Fibroblast of pulmonary artery (primary cell): ENCODE results near the gene ABCG1.
A peak's percentile ranks its signal among the peaks of the same experiment; 100 is the strongest.

Experiments used
- DNase-seq: peaks from one replicate; pipeline ENCODE4 v3.0.0-alpha.2; 2010; ENCODE audit warnings: low read depth
- H3K4me3 ChIP-seq: replicated peaks from 2 replicates; pipeline ENCODE4 v1.5.1; 2011; ENCODE audit warnings: low read depth, mild to moderate bottlenecking, control low read depth, low read length, moderate library complexity
- TF ChIP-seq, protein P1 (sequence below): IDR thresholded peaks from 2 replicates; pipeline ENCODE4 v1.5.1; 2011; ENCODE audit warnings: mild to moderate bottlenecking, control low read depth, low read length, inconsistent platforms; ENCODE audit errors: missing control alignments

ABCG1 gene

GRCh38 chr21:42297377-42297776 lies 78.4 kb downstream of the ABCG1 start:
- DNase-seq: no peak
- H3K4me3 ChIP-seq: no peak overlapping the region
- TF ChIP-seq, protein P1, sequence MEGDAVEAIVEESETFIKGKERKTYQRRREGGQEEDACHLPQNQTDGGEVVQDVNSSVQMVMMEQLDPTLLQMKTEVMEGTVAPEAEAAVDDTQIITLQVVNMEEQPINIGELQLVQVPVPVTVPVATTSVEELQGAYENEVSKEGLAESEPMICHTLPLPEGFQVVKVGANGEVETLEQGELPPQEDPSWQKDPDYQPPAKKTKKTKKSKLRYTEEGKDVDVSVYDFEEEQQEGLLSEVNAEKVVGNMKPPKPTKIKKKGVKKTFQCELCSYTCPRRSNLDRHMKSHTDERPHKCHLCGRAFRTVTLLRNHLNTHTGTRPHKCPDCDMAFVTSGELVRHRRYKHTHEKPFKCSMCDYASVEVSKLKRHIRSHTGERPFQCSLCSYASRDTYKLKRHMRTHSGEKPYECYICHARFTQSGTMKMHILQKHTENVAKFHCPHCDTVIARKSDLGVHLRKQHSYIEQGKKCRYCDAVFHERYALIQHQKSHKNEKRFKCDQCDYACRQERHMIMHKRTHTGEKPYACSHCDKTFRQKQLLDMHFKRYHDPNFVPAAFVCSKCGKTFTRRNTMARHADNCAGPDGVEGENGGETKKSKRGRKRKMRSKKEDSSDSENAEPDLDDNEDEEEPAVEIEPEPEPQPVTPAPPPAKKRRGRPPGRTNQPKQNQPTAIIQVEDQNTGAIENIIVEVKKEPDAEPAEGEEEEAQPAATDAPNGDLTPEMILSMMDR: no peak

DNA sequence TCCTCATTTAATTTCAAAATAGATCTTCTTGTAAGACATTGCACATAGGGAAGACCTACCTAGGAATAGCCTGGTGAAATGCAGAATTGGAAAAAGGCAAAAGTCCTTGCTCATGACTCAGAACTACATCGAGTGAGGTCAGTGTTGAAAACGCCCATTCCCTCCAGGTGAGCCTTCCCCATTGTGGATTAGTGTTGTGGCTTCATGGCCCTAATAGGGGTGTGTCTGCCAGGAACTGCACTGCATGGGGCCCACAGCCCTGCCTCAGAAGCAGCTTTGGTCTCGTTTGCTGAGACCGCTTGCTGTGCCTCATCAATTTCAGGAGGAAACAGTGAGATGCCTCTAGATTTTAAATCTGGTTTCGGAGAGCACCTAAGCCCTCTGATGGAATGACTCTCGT lies 79.3 kb downstream of the ABCG1 start:
- no peak for DNase-seq
- H3K4me3 ChIP-seq: no peak overlapping the region
- TF ChIP-seq, protein P1: no peak

GRCh38 chr21:42298657-42299056 lies 79.7 kb downstream of the ABCG1 start:
- no peak for DNase-seq
- TF ChIP-seq, protein P1: no peak
- H3K4me3 ChIP-seq: no peak overlapping the region

- H3K4me3 ChIP-seq: no peak overlapping the region
- peak; percentile 33 for DNase-seq
- TF ChIP-seq, protein P1: no peak
These were observed 80.5 kb downstream of the ABCG1 start for GRCh38 chr21:42299324-42300044.

- DNase-seq: no peak
- TF ChIP-seq, protein P1: no peak
- H3K4me3 ChIP-seq: no peak overlapping the region
These were observed 81.2 kb downstream of the ABCG1 start for GRCh38 chr21:42300045-42300583.

DNA sequence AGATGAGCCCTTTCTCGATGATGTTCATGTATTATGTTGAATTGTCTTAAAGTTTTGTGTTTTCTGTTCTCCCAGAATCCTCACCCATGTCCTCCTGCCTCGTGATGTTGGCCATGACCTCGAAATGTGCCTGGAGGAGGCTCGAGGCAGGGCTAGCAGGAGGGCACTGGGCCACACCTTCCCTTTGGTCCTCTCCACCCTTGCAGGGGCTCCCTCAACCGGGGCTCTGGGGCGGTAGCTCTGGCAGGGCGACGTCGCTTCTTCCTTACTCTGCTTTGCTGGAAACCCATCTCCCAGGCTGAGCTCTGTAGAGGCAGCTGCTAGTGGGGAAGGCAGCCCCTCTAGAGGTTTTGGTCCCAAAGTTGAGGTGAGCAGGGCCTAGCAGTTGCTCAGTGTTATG lies 82.0 kb downstream of the ABCG1 start:
- no peak overlapping the region for H3K4me3 ChIP-seq
- no peak for DNase-seq
- TF ChIP-seq, protein P1: no peak
